ENCODE measurements around the gene FAM3C. TPM values are rescaled to one million over a fixed set of nuclear protein-coding genes. Genes with fewer than 3 reads are reported as not detected.

The FAM3C gene
- total RNA-seq (2012; rRNA removed) (11.5 and 35.0 TPM in 2 replicates), polyA plus RNA-seq (2012; rRNA removed) (33.9 and 45.8 TPM in 2 replicates), Bru-seq, nascent RNA (percentile 85 among the genes with signal in this experiment), BruChase-seq, experiment 1, labeled RNA remaining after a 6-hour chase (percentile 66 among the genes with signal in this experiment), BruChase-seq, experiment 2, labeled RNA remaining after a 2-hour chase (percentile 68 among the genes with signal in this experiment)
- polyA plus RNA-seq (2012; cell fraction: cytosol; rRNA removed) = 10.7 and 13.2 TPM in 2 replicates
- 2.5 and 27.8 TPM in 2 replicates for polyA plus RNA-seq (2012; cell fraction: nucleus; rRNA removed; ENCODE audit: low replicate concordance)
- long read RNA-seq, transcript FAM3C-201 (10 exons, 2,508 nt) = major isoform, 195 of 215 reads
- long read RNA-seq, partial matches to known transcripts = 2 of 215 reads
- long read RNA-seq, other reads (novel, unspliced or antisense) = 17 of 215 reads

DNA sequence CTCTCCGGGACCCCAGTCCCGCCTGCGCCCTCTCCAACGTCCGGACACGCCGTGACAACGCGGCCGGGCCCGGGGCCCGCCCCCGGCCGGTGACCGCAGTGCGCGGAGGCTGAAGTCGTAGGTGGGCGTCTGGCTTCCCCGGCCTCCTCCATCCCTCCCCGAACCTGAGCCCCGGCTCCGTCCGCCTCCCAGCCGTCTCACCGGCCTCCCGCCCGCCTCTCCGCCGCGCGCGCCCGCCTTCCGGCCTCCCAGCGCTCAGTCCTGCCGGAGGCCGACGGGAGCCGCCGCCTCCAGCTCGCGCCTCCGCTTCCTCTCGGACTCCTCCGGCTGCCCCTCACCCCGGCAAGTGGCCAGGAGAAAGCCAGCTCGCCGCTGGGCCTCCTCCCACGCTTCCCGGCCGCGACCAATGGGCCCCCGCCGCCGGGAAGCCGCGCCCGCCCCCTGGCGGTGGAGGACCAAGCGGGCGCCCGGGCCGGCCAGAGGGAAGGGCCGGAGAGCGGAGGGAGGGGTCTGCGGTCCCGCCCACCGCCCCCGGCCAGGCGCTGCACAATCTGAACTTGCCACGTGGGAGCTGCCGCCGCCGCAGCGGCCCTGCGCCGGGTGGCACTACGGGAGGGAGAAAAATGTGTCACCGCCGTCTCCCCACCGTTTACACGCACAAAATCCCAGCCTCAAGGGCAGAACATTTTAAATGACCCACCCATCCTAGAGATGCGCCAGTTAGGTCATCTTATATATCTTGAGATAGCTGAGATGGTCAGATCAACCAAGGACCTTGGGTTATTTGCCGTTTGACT is at the start of gene FAM3C:
Gene FAM3C (minus strand): TSS at position 348 of the 797 bp plus-strand sequence. CDS start 13,339 bp downstream, outside the sequence.
- in situ Hi-C loops (cut with MboI; ENCODE audit: low sequenced_read_pairs) = no loop called here
- no peaks in the 10 kb centered on the region for H3K4me1 ChIP-seq (ENCODE audit: control insufficient read depth, insufficient read depth, low read length)
- H3K9me1 ChIP-seq (ENCODE audit: insufficient read depth, low read length) = no peaks in the 10 kb centered on the region
- DNase-seq = peak; percentile 88
- 0% methylated on average over 25 of the region's 85 CpGs; no CpG with 5 or more reads in 1 of the 2 experiments for WGBS, 2 experiments (ENCODE audit: extremely low coverage in 2 of 2, insufficient read length in 1 of 2)
- peaks cover 3% of the 10 kb centered on the region for H3K36me3 ChIP-seq (ENCODE audit: control insufficient read depth, insufficient read depth, low read length)
- dilution Hi-C loops (cut with HindIII; ENCODE audit: low sequenced_read_pairs, unreplicated experiment) = no loop called here
- peak within 1 kb of the TSS; percentile 88 for H3K56ac ChIP-seq (ENCODE audit: extremely low read depth, insufficient read depth, low read length)
- H4K8ac ChIP-seq (ENCODE audit: low read depth in 2 of 2, low read length in 2 of 2) = peak within 1 kb of the TSS; percentile 93 to 95
- 0 out of 2 replicates have a peak within 1 kb of the TSS, but pooled peaks have one; percentile 64 for H2AK5ac ChIP-seq (ENCODE audit: low read depth, low read length)
- H3K27me3 ChIP-seq (ENCODE audit: control insufficient read depth, insufficient read depth, low read length) = no peaks in the 10 kb centered on the region
- H3K27ac ChIP-seq (ENCODE audit: insufficient read depth, low read length) = peak within 1 kb of the TSS; percentile 79
- peak within 1 kb of the TSS; percentile 100 for H3K23ac ChIP-seq (ENCODE audit: low read depth, low read length)
- peak within 1 kb of the TSS; percentile 78 for H2BK120ac ChIP-seq (ENCODE audit: low read depth, low read length)
- H4K91ac ChIP-seq (ENCODE audit: insufficient read depth, low read depth, low read length) = peak within 1 kb of the TSS; percentile 78
- peak within 1 kb of the TSS; percentile 97 for H4K5ac ChIP-seq (ENCODE audit: low read depth, low read length)
- peak within 1 kb of the TSS; percentile 80 for H2BK5ac ChIP-seq (ENCODE audit: low read depth, low read length, poor library complexity, severe bottlenecking)
- peak; percentile 99 for ATAC-seq (ENCODE audit: low read depth)
- no peaks in the 10 kb centered on the region for H3K9me3 ChIP-seq (ENCODE audit: control insufficient read depth, insufficient read depth, low read length)
- peak within 1 kb of the TSS; percentile 100 for H3K4me2 ChIP-seq (ENCODE audit: low read depth, low read length)
- peak within 1 kb of the TSS; percentile 83 for H3K4me3 ChIP-seq (ENCODE audit: insufficient read depth, low read depth, low read length)
- peak within 1 kb of the TSS; percentile 92; the same call in 2 of the 3 replicates for H2BK15ac ChIP-seq (ENCODE audit: low read depth, low read length)
- peak within 1 kb of the TSS; percentile 98 for H3K14ac ChIP-seq (replicated peaks; ENCODE audit: low read depth, low read length)
- H3K79me1 ChIP-seq (ENCODE audit: low read depth in 1 of 2, low read length in 2 of 2) = peaks cover 11 to 30% of the 10 kb centered on the region in 2 experiments
- peak within 1 kb of the TSS; percentile 22; the same call in 1 of the 2 replicates for H2BK20ac ChIP-seq (ENCODE audit: low read depth, low read length)
- ChIA-PET POLR2A (ENCODE audit: unreplicated experiment) (no interaction called here), CTCF (interaction anchor here (0.9 to 2.3 kb wide), 16 partner anchors 9 to 151 kb away, joined by 4 to 11 read pairs (median 6); no protein-coding TSS in a partner anchor)
- H4K20me1 ChIP-seq (ENCODE audit: insufficient read depth, low read length) = peaks cover 11% of the 10 kb centered on the region; the same call in 1 of the 2 replicates
- H3K4ac ChIP-seq (ENCODE audit: low read depth, low read length) = peak within 1 kb of the TSS; percentile 91
- intact Hi-C loops (cut with micrococcal nuclease) = loop anchor here (1.0 kb wide), 1 partner anchor 151 kb away; no protein-coding TSS in a partner anchor
- peak within 1 kb of the TSS; percentile 97 for H2AFZ ChIP-seq (replicated peaks; ENCODE audit: low read length, poor library complexity)
- H3K18ac ChIP-seq (ENCODE audit: low read depth, low read length) = peak within 1 kb of the TSS; percentile 95
- peak within 1 kb of the TSS; percentile 100 for H3K9ac ChIP-seq (ENCODE audit: low read depth, low read length)
- peak within 1 kb of the TSS; percentile 52 for H2AK9ac ChIP-seq (replicated peaks; ENCODE audit: low read depth, low read length, poor library complexity)
- no TSS peak for BruUV-seq (replicated peaks)
- no peak for TF ChIP-seq SMC3 (IDR thresholded peaks at IDR 0.05; ENCODE audit: low read depth, low read length)
- TF ChIP-seq BHLHE40 (IDR thresholded peaks at IDR 0.05; ENCODE audit: low read depth, low read length) = no peak
- no peak for TF ChIP-seq NFE2L2 (IDR thresholded peaks at IDR 0.05; ENCODE audit: low read depth, low read length)
- TF ChIP-seq RAD21 (IDR thresholded peaks at IDR 0.05; ENCODE audit: low read length) = no peak; the same call in 1 of the 2 replicates
- TF ChIP-seq, protein P1, sequence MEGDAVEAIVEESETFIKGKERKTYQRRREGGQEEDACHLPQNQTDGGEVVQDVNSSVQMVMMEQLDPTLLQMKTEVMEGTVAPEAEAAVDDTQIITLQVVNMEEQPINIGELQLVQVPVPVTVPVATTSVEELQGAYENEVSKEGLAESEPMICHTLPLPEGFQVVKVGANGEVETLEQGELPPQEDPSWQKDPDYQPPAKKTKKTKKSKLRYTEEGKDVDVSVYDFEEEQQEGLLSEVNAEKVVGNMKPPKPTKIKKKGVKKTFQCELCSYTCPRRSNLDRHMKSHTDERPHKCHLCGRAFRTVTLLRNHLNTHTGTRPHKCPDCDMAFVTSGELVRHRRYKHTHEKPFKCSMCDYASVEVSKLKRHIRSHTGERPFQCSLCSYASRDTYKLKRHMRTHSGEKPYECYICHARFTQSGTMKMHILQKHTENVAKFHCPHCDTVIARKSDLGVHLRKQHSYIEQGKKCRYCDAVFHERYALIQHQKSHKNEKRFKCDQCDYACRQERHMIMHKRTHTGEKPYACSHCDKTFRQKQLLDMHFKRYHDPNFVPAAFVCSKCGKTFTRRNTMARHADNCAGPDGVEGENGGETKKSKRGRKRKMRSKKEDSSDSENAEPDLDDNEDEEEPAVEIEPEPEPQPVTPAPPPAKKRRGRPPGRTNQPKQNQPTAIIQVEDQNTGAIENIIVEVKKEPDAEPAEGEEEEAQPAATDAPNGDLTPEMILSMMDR (conservative IDR thresholded peaks at IDR 0.05; ENCODE audit: low read depth, low read length) = peak; percentile 98
- TF ChIP-seq, protein P2, sequence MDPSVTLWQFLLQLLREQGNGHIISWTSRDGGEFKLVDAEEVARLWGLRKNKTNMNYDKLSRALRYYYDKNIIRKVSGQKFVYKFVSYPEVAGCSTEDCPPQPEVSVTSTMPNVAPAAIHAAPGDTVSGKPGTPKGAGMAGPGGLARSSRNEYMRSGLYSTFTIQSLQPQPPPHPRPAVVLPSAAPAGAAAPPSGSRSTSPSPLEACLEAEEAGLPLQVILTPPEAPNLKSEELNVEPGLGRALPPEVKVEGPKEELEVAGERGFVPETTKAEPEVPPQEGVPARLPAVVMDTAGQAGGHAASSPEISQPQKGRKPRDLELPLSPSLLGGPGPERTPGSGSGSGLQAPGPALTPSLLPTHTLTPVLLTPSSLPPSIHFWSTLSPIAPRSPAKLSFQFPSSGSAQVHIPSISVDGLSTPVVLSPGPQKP (IDR thresholded peaks at IDR 0.05; ENCODE audit: borderline replicate concordance, low read depth, low read length) = no peak
- peak; percentile 11; the same call in 1 of the 2 replicates for TF ChIP-seq CEBPB (IDR thresholded peaks at IDR 0.05; ENCODE audit: low read depth, low read length)
- TF ChIP-seq MXI1 (IDR thresholded peaks at IDR 0.05; ENCODE audit: borderline replicate concordance, low read depth, low read length) = peak; percentile 94
- peak; percentile 94; the same call in 1 of the 2 replicates for TF ChIP-seq MAZ (IDR thresholded peaks at IDR 0.05; ENCODE audit: borderline replicate concordance, low read depth, low read length)
- no peak for TF ChIP-seq CHD1 (IDR thresholded peaks at IDR 0.05; ENCODE audit: low read depth, low read length)
- peak; percentile 6 for TF ChIP-seq RCOR1 (IDR thresholded peaks at IDR 0.05; ENCODE audit: insufficient replicate concordance, low read length)
- peak; percentile 95 for TF ChIP-seq POLR2A (IDR thresholded peaks at IDR 0.05; ENCODE audit: low read depth, low read length)

Measured in IMR-90 (cell line).